GM12878 (cell line): Measurements from ENCODE around the gene HSPA1A. TPM values are rescaled to one million over a fixed set of nuclear protein-coding genes. Genes with fewer than 3 reads are reported as not detected.

Experiments used
- ATAC-seq: fragments of 200-7000 bp; cut with Tn5 transposase; 3 replicates; pipeline ENCODE4 v1.9.1; 2020; ENCODE audit warnings: mild to moderate bottlenecking, moderate library complexity
- BruUV-seq: library from RNA; stranded (reverse); fragments of 400-500 nt; replicated peaks from 2 replicates; lab custom pipeline; 2021; lab: Mats Ljungman, UMichigan
- CTCF ChIA-PET: fragments of 300-600 bp; sonication (Branson Sonifier 250); formaldehyde crosslinking; extraction: SDS; loops from one replicate; lab custom pipeline; 2021; ENCODE audit warnings: inconsistent platforms; lab: Yijun Ruan, JAX
- POLR2A ChIA-PET: fragments of 350-600 bp; formaldehyde crosslinking; extraction: SDS; loops from one replicate; lab custom pipeline; 2021; ENCODE audit warnings: inconsistent platforms; lab: Charles Lee
- RAD21 ChIA-PET: fragments of 300-600 bp; sonication (Branson Sonifier 250); formaldehyde crosslinking; loops from one replicate; lab custom pipeline; 2023; ENCODE audit warnings: antibody characterized with exemption; ENCODE audit not compliant: unreplicated experiment; lab: Charles Lee
- SMC1A ChIA-PET: fragments of 300-600 bp; sonication (Branson Sonifier 250); formaldehyde crosslinking; loops from one replicate; lab custom pipeline; 2023; ENCODE audit not compliant: unreplicated experiment, uncharacterized antibody; lab: Charles Lee
- DNase-seq: peaks from one replicate; pipeline ENCODE4 v3.0.0-alpha.2; 2011; ENCODE audit warnings: low read depth, low spot score
- FAIRE-seq: peaks from 3 replicates; lab custom pipeline; 2011; peaks lifted over from hg19 to GRCh38; lab: Jason Lieb, UNC
- H2AFZ ChIP-seq: 2 replicates; pipeline ENCODE4 v1.6.0; 2011; ENCODE audit warnings: low read depth, low read length, control low read depth; ENCODE audit not compliant: control insufficient read depth
- H3K27ac ChIP-seq: 2 replicates; pipeline ENCODE4 v1.5.1; 2011; ENCODE audit warnings: control low read depth; ENCODE audit not compliant: control insufficient read depth, insufficient read depth
- H3K27me3 ChIP-seq, 2 experiments: replicated peaks in 1 of 2; 2 replicates each; pipeline versions ENCODE4 v1.6.0 to v1.6.1; 2011; ENCODE audit warnings: low read length in 1 of 2; ENCODE audit not compliant: control insufficient read depth in 2 of 2, insufficient read depth in 2 of 2
- H3K36me3 ChIP-seq, 2 experiments: 2 replicates each; pipeline ENCODE4 v1.5.1; 2011; ENCODE audit warnings: low read length in 1 of 2; ENCODE audit not compliant: control insufficient read depth in 2 of 2, insufficient read depth in 2 of 2
- H3K4me1 ChIP-seq: 2 replicates; pipeline ENCODE4 v1.6.1; 2011; ENCODE audit warnings: mild to moderate bottlenecking, low read length, moderate library complexity, mixed read lengths; ENCODE audit not compliant: control insufficient read depth, insufficient read depth
- H3K4me2 ChIP-seq: 2 replicates; pipeline ENCODE4 v1.6.0; 2011; ENCODE audit warnings: control low read depth; ENCODE audit not compliant: control insufficient read depth, insufficient read depth
- H3K4me3 ChIP-seq: fragments of 200-600 bp; sonication (generic); 2 replicates; pipeline ENCODE4 v1.5.1; 2016
- H3K79me2 ChIP-seq: 2 replicates; pipeline ENCODE4 v1.6.0; 2011; ENCODE audit warnings: low read length; ENCODE audit not compliant: control insufficient read depth, insufficient read depth
- H3K9ac ChIP-seq: 2 replicates; pipeline ENCODE4 v1.8.0; 2011; ENCODE audit warnings: low read length, control low read depth, mixed read lengths; ENCODE audit not compliant: control insufficient read depth, insufficient read depth
- H3K9me3 ChIP-seq: replicated peaks from 3 replicates; pipeline ENCODE4 v1.5.1; 2011; ENCODE audit warnings: mild to moderate bottlenecking, low read length; ENCODE audit not compliant: control insufficient read depth, insufficient read depth
- H4K20me1 ChIP-seq: 2 replicates; pipeline ENCODE4 v1.6.0; 2011; ENCODE audit not compliant: control insufficient read depth, insufficient read depth
- CREB1 ChIP-seq: IDR thresholded peaks from 2 replicates; pipeline ENCODE4 v1.6.1; 2012; ENCODE audit warnings: low read depth, mild to moderate bottlenecking, inconsistent platforms
- CREM ChIP-seq: IDR thresholded peaks from 2 replicates; pipeline ENCODE4 v1.6.1; 2014; ENCODE audit warnings: antibody characterized with exemption, low read depth
- FOXM1 ChIP-seq: IDR thresholded peaks from 2 replicates; pipeline ENCODE4 v1.6.1; 2012; ENCODE audit warnings: low read depth, mild to moderate bottlenecking, inconsistent platforms, low read length, moderate library complexity
- IKZF1 ChIP-seq: fragments of 450-650 bp; conservative IDR thresholded peaks from 2 replicates; pipeline ENCODE4 v1.6.1; 2017; ENCODE audit warnings: antibody characterized with exemption, mild to moderate bottlenecking
- IKZF2 ChIP-seq, 2 experiments: fragments of 450-650 bp; IDR thresholded peaks; 2 replicates each; pipeline ENCODE4 v1.6.1; 2017; ENCODE audit warnings: mild to moderate bottlenecking in 2 of 2, moderate library complexity in 2 of 2
- SMAD5 ChIP-seq: IDR thresholded peaks from 2 replicates; pipeline ENCODE4 v1.6.1; 2016; ENCODE audit warnings: antibody characterized with exemption, low read depth
- ZBED1 ChIP-seq: IDR thresholded peaks from 2 replicates; pipeline ENCODE4 v1.6.1; 2016; ENCODE audit warnings: borderline replicate concordance
- WGBS: methylation state at CpG from one replicate; pipeline ENCODE4 v1.1.6; 2016; ENCODE audit warnings: low lambda C conversion rate; ENCODE audit not compliant: insufficient replicate concordance, insufficient coverage; ENCODE audit errors: missing lambda C conversion rate; 5-methylcytosine and 5-hydroxymethylcytosine counted together
- in situ Hi-C: fragments of 300-500 bp; cut with MboI; formaldehyde crosslinking; loops from 9 replicates; pipeline ENCODE4 v1.14.3; 2018; ENCODE audit warnings: mixed read lengths
- intact Hi-C: fragments of 100-400 bp; cut with micrococcal nuclease; formaldehyde crosslinking; loops from one replicate; pipeline ENCODE4 v1.14.2; 2022; ENCODE audit not compliant: unreplicated experiment
- polyA plus RNA-seq, 11 experiments: library from polyadenylated mRNA; depleted of rRNA in 4 of 11; unstranded in 6 of 11; stranded (reverse) in 5 of 11; fragments of >200 nt; fragmentation: Nextera tagmentation in 4 of 11; fragmentation: Illumina TruSeq in 1 of 11; extraction: Ambion mirVana in 4 of 11; extraction: Trizol in 1 of 11; gene quantifications; 1 replicate in 1 of 11; 2 replicates in 10 of 11; pipeline versions ENCODE4 v1.2.1 to v1.2.3, GENCODE V29; 2011 to 2016; ENCODE audit warnings: inconsistent platforms in 2 of 11, missing spikeins in 2 of 11, low read depth in 1 of 11
- total RNA-seq, 4 experiments: library from RNA; depleted of rRNA in 3 of 4; stranded (reverse); fragments of >200 nt in 3 of 4; fragmentation: Illumina TruSeq in 1 of 4; extraction: Trizol in 1 of 4; gene quantifications; 2 replicates each; pipeline versions ENCODE4 v1.2.1 to v1.2.3, GENCODE V29; 2013 to 2021

Gene HSPA1A
- total and polyA plus RNA-seq, 10 of the 15 experiments (the other 5 are each of a cell fraction or from before 2014, with no cell fraction given), result 0.29 to 51.8 (median 17.5) TPM

GRCh38 chr6:31836474-31837368 lies 21.4 kb downstream of the HSPA1A start (continued):
- TF ChIP-seq IKZF1, result 0 out of 2 replicates have a peak, but pooled peaks have one; percentile 19
- 0 out of 2 replicates have a peak, but pooled peaks have one; percentile 45 for TF ChIP-seq CREB1
- 0 out of 2 replicates have a peak, but pooled peaks have one; percentile 1 for TF ChIP-seq CREM
- peak in 1 of 2 experiments; percentile 8; a peak in 1 of 4 replicates for TF ChIP-seq IKZF2 (IDR thresholded peaks at IDR 0.05)

- H3K4me3 ChIP-seq, result peak overlapping the region; percentile 82
- in situ Hi-C loops, result loop anchor here (10.0 kb wide), 1 partner anchor 293 kb away; the partner anchor contains the start of genes ATP6V1G2, DDX39B and NFKBIL1
- ChIA-PET SMC1A (interaction anchor here (0.6 to 2.3 kb wide), 6 partner anchors 20 to 296 kb away, joined by 3 to 13 read pairs (median 4); partner anchors contain the start of genes DDX39B and NEU1), RAD21 (interaction anchor here (0.8 to 2.2 kb wide), 6 partner anchors 25 to 184 kb away, joined by 3 to 10 read pairs (median 4); partner anchors contain the start of gene NEU1), CTCF (interaction anchor here (0.6 to 3.3 kb wide), 7 partner anchors 14 to 86 kb away, joined by 3 to 22 read pairs (median 3); partner anchors contain the start of genes LSM2 and NEU1), POLR2A (interaction anchor here (0.7 to 10.9 kb wide), 4 partner anchors 22 to 100 kb away, joined by 3 to 122 read pairs (median 13); partner anchors contain the start of genes CLIC1, MSH5 and NEU1)
- H3K4me1 ChIP-seq, result peaks cover 18% of the 10 kb centered on the region
- 0% methylated on average over 1 of the region's 1 CpG for WGBS
- H4K20me1 ChIP-seq, result peaks cover 9% of the 10 kb centered on the region
- peak overlapping the region; percentile 96 for H3K27ac ChIP-seq
- peak overlapping the region; percentile 90 for H3K9ac ChIP-seq
- H3K27me3 ChIP-seq, result no peaks in the 10 kb centered on the region
- ATAC-seq (no peak), FAIRE-seq (no peak), DNase-seq (no peak)
- H3K4me2 ChIP-seq, result peak overlapping the region; percentile 30
- BruUV-seq, result no TSS peak
- H3K9me3 ChIP-seq, result no peaks in the 10 kb centered on the region
- no peak overlapping the region for H2AFZ ChIP-seq
- peaks cover 52% of the 10 kb centered on the region for H3K79me2 ChIP-seq
- intact Hi-C loops, result no loop called here
- TF ChIP-seq FOXM1 (0 out of 2 replicates have a peak, but pooled peaks have one; percentile 5), IKZF2 (IDR thresholded peaks at IDR 0.05) (no peak), SMAD5 (no peak), ZBED1 (0 out of 2 replicates have a peak, but pooled peaks have one; percentile 7)
- peaks cover 10 to 24% of the 10 kb centered on the region in 2 experiments for H3K36me3 ChIP-seq
Observed at GRCh38 chr6:31837369-31838113, 22.2 kb downstream of the HSPA1A start.
